NCI-H82 treated with DMSO at 0.1 percent for 48 hours (cell line): ENCODE measurements around the gene MAOA.
"Not testable (repeated sequence)": the region's sequence is repeated elsewhere in the genome, so short reads cannot be mapped to it uniquely, and the experiment has no call there.

Experiments
- DNase-seq: peaks from one replicate; lab custom pipeline; 2025; ENCODE audit not compliant: unreplicated experiment; lab: John Stamatoyannopoulos, UW

Gene MAOA

GRCh38 chrX:43656005-43656494, at the start of gene MAOA:
Gene MAOA, plus strand, starts transcription at chrX:43656299. Its CDS starts 43 bp downstream, at chrX:43656342.
- DNase-seq = peak; percentile 33

DNA sequence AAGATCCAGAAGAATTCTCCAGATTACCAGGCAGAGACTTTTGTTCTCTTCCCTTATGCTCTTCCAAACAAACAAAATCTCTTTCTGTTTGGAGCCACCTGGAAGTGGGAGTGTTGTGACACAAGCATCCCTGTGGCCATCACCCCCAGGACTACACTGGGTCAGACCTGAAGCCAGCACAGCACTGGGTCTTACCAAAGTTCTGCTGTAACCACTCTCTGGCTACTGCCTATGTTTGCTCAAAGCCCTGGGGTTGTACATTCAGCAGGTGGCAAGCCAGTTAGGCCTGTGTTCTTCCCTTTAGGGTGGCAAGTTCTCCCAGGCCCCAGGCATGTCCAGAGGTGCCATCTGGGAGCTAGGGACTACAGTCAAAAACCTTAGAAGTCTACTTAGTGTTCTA, 43.7 kb upstream of the MAOA start:
- no peak for DNase-seq

DNA sequence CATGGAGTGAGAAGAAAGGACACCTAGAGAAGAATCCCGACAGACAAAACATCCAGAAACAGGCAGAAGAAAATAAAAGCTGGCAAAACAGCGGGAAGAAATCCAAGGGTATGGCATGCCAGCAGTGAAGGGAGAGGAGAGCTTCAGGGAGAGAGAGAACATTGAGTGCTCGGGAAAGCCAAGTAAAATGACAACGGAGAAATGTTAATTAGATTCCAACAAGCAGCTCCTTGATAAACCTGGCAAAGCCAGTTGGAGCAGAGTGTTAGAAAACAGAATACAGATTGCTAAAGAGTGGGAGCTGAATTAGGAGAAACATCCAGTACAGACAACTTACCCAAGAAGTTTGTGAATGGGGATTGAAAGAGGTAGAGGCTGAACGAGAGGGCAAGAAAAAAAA, 40.4 kb upstream of the MAOA start:
- no peak for DNase-seq

DNA sequence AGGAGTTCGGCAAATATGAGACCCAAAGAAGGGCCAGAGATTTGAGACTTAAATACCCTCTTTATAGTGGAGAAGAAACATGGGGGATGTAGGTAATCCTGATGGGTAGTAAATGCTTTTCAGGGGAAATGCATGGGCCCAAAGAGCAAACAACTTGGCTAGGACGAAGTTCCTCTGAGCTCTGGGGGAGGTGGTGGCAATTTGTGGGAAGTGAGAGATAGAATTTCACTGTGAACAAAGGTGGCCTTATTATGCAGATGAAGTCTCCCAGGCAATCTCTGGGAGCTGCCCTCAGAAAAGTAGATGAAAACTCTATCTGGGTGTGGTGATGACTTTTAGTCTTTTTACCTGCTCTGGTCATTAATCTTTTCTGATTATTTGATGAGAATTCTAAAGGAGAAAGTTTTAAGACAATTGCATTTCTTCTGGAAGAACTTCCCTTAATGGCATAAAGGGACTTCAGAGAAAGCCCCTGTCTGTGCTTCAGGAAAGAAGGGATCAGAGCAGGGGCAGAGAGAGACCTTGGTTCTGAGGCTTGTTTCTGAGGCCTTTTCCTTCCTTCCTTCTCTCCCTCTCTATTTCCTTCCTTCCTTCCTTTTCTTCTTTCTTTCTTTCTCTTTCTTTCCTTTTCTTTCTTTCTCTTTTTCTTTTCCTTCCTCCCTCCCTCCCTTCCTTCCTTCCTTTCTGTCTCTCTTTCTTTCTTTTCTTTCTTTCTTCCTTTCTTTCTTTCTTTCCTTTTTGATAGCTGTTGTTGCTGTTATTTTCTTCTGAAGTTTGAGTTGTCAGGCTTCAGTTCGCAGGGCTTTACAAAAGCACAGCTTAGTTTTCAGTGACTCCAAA, 37.5 kb upstream of the MAOA start:
- DNase-seq = no peak

DNA sequence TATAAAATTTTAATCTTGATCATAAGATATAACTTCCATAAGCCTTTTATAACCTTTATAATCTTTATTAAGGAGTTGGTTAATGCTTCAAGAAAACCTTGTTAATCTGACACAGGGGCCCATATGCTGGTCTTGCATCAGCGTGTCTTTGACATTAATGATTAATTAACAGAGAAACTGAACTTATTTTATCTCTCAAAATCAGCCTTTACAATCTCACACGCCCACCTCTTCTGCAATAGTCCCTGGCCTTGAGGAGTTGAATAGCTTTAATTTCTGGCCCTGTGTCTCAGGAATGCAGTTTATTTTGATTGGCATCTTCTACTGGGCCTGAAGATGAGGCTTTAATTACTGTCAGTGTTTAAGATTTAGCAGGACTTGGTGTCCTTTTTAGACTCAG, 36.2 kb upstream of the MAOA start:
- DNase-seq = not testable (repeated sequence)

- DNase-seq = no peak
Observed at GRCh38 chrX:43627147-43627546, 29.0 kb upstream of the MAOA start.

DNA sequence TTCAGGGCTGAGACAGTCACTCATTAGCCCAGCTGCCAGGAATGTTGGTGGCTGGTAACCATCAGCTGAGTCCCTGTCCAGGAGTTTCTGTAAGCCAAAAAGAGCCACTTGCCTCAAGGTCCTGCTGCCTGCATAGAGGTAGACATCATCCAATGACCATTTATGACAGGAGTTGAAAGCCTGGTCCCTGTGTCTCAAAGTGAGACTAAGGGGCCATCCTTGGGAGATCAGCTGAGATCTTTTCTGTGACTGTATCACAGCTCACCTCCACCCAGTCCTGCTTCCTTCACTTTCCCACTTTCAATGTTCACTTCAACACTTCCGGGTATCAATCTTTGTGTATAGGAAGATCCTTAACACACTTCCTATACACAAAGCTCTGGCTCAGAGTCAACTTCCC, 28.4 kb upstream of the MAOA start:
- no peak for DNase-seq

GRCh38 chrX:43629229-43629628, 26.9 kb upstream of the MAOA start:
- DNase-seq = no peak

DNA sequence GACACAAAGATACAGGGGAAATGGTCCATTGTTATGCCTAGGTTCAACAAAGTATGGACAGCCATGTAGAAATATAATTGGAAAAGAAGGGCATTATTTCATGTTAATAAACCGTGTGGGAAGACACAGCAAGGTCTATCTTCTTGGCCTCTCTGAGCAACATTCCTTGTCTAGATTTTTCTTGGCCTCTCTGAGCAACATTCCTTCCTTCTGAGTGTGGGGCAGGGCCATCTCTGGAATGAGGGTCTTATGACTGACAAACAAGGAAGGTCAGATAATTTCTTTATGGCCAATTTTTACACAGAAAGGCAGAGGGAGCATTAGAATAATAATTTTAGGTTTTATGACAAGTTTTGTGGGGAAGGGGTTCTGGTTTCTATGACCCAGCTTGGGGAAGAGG, 24.3 kb upstream of the MAOA start:
- DNase-seq = no peak

DNA sequence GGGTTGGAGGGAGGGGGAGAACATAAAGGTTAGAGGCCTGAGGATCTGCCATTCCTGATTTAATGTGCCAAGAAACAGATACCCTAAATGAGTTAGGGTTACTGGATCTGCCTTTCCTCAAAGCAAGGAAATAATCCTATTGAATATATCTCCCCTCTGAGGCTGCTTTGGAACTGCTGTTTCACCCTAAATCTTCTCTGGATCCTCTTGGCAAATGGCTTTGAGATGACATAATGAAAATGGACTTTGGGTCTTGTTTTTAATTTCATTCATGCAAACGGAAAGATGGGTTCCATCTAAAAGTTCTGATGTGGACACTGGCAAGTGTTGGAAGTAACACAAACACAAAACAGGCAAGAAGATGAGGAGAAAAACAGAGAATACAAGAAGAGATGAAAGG, 23.0 kb upstream of the MAOA start:
- DNase-seq = no peak

GRCh38 chrX:43633757-43634156, 22.3 kb upstream of the MAOA start:
- DNase-seq = no peak

GRCh38 chrX:43640482-43640881, 15.6 kb upstream of the MAOA start:
- no peak for DNase-seq

DNA sequence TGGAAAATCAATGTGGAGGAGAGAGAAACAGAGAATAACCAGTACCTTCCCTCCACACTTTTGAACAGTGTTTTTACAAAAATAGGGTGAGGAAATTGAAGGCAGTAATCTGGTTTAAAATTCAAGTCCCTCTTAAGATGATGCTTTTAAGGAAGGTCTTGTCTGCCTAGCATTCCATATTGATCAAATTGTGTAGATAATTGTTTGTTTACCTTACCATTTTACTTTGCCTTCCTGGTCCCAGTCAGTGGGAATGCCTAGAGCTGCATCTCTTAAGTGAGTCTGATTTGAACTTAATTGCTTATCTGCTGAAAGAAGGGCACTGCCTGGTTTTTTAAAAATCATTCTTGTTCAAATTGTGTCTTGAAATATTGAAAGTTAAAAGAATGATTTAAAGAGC, 14.4 kb upstream of the MAOA start:
- DNase-seq = no peak

DNA sequence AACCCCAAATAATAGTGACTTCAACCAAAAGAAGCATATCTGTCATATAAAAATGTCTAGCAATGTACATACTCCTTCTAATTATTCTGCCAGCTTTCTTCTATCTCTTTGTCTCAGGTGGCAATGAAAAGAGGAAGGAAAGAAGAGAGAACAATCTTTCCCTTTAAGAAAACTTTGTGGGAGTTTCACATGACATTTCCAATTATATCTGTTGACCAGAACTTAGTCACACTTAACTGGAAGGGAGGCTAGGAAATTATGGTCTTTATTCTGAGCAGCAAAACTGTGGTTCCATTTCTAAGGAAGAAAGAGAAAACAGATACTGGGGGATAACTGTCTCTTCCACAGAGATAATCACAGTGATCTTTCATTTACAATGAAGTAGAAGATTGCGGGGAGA, 12.9 kb upstream of the MAOA start:
- no peak for DNase-seq

DNA sequence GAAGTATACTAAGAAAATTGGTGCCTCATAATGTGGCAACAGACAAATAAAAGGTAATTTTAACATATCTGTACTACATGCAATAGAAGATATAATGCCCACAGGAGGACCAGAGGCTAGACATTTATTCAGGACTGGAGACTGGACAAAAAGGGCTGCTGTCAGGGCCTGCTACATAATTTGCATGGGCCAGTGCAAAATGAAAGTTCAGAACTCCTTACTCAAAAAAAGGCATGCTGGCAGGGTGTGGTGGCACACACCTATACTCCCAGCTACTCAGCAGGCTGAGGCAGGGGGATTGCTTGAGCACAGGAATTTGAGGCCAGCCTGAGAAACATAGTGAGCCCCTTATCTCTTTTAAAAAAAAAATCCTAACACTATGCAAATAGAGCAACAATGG, 12.4 kb upstream of the MAOA start:
- no peak for DNase-seq

GRCh38 chrX:43644124-43644701, 11.9 kb upstream of the MAOA start:
- DNase-seq = no peak

DNA sequence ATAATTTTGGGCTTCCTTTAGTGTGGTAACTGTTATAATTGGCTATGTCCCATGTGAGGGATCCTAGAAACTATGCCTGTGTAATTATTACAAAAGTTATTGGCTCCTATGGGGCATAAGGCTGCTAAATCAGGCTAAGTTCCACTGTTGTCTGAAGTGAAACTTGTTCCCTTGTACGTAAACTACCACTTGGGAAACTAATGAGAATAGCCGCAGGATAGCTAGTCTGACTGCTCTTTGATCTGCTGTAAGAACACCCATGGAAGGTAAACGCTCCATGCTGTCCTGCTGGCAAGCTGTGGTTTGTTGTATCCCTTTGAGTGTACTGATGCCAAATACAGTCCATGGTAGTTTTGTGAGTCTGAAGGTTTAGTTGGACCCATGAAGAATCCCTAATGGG, 9.3 kb upstream of the MAOA start:
- DNase-seq = no peak

GRCh38 chrX:43654431-43655150, 1.5 kb upstream of the MAOA start:
- DNase-seq = peak; percentile 87

DNA sequence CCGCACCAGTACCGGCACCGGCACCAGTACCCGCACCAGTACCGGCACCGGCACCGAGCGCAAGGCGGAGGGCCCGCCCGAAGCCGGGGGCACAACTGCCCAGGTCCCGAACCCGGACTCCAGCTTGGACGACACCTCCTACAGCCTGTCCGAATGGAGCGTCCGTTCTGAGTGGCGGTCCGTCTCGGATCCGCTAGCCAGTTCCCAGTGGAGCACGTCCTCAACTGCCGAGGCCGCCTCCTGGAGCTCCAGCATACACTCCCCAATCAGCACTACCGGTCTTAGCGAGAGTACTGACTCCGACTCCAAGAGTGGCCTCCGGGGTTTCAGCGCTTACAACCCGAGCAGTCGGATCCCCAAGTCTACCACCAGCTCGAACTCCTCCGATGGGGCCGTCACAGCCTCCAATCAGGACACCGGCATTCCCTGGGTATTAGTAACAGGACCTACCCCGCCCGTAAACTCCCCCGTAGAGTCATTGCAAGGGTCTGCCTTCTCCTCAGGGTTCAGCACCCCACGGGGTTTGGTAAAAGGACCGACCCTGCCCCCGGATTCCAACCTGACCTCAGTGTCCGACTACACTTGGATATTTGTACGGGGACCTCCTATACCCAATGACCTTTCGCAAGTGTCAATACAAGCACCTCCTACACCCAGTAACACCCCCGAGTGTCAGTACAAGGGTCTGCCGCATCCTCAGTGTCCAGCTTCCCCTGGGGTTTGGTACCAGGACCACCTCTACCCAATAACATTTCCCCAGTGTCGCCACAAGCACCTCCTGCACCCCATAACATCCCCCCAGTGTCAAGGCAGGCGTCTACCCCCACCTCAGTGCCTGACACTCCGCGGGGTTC, 721 bp upstream of the MAOA start:
- no peak for DNase-seq

GRCh38 chrX:43657671-43658070, 1.6 kb downstream of the MAOA start:
- no peak for DNase-seq
